Caki2 (cell line): ENCODE data around the gene GNG2. TPM values are rescaled to one million over a fixed set of nuclear protein-coding genes. Genes with fewer than 3 reads are reported as not detected.

Experiments used
- DNase-seq: peaks from one replicate; pipeline ENCODE4 v3.0.0-alpha.2; 2015; ENCODE audit warnings: low read depth
- in situ Hi-C: cut with HindIII; loops from 2 replicates; pipeline ENCODE4 v1.10.0; 2016; ENCODE audit warnings: low sequenced_read_pairs, low pct_unique_long_range_greater_than_20kb, mixed read lengths
- total RNA-seq: library from RNA; depleted of rRNA; stranded (reverse); fragments of >200 nt; shearing (Covaris generic); gene quantifications from 2 replicates; pipeline ENCODE4 v1.2.3, GENCODE V29; 2014; ENCODE audit warnings: low replicate concordance

GNG2 gene
- total RNA-seq, 1 experiment from 2014 or later: not detected

- in situ Hi-C loops: no loop called here
- no peak for DNase-seq
Observed at GRCh38 chr14:51849097-51849496, 11.3 kb upstream of the GNG2 start.

- DNase-seq: no peak
- in situ Hi-C loops: no loop called here
Observed at GRCh38 chr14:51850651-51851050, 9.8 kb upstream of the GNG2 start.

DNA sequence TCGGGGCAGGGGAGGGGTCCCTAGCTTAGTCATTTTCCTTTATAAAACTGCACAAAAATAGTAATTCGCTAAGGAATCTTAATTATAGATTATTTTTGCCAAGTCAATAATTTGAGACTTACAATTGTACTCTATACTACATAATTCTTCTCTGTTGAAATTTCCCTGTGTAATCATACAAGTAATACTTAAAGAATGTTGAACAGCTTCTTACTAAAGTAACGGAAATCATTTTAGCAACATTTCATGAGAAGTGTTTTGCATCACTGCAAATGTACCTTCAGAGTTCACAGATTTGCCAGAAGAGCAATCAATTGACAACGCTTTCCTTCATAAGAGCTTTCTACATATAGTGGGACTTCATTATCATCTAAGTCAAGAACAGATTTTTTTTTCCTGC, 7.9 kb upstream of the GNG2 start:
- in situ Hi-C loops: no loop called here
- DNase-seq: no peak

DNA sequence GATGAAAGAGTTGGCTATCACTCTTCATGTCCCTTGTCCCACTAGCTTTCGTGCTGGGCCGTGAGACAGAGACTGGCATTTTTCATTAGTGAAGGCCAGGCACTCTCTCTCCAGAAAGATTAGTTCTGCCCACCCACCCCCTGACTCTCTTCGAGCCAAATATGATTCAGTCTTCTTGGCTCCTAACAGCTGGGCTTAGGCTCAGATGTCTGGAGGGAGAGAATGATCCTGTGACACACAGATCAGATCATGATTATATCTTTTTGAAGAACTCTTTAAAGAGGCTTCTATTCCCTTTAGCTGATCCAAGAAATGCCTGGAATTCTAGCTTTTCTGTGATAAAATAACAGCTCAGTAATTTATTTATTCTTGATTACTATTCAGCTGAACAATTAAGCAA, 5.2 kb upstream of the GNG2 start:
- in situ Hi-C loops: no loop called here
- DNase-seq: no peak

GRCh38 chr14:51856792-51857296, 3.6 kb upstream of the GNG2 start:
- no peak for DNase-seq
- in situ Hi-C loops: no loop called here

GRCh38 chr14:51859131-51859530, 1.3 kb upstream of the GNG2 start:
- no peak for DNase-seq
- in situ Hi-C loops: no loop called here

- in situ Hi-C loops: no loop called here
- no peak for DNase-seq
Observed at GRCh38 chr14:51860825-51861499, 550 bp downstream of the GNG2 start.

DNA sequence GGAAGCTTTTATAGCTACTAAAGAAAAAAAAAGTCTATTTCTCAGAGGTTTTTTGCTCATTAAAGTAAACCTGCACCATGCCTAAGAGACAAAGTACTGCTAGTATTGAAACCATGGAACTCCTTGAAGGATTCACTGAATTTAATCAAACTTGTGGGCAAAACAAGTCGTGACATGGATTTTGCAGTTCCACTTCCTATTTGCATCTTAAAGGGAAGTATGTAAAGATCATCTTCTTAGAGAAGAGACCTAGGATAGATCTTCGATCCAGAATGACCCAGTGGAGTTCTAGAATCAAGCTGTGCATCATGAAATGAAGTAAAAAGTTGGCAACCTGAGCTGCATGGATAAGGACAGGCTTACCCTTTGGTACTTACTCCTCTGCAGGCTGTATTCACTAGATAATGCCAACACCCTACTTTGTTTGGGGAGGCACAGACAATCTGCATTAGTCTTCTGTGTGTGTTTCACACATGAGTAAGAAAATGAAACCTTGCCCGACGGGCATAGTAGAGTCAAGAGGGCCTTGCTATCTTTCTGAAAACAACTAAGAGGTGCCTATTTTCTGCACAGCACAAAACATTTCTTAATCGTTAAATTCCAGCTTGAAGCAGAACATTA, 1.9 kb downstream of the GNG2 start:
- no peak for DNase-seq
- in situ Hi-C loops: no loop called here

GRCh38 chr14:51862860-51863259, 2.4 kb downstream of the GNG2 start:
- in situ Hi-C loops: no loop called here
- no peak for DNase-seq

DNA sequence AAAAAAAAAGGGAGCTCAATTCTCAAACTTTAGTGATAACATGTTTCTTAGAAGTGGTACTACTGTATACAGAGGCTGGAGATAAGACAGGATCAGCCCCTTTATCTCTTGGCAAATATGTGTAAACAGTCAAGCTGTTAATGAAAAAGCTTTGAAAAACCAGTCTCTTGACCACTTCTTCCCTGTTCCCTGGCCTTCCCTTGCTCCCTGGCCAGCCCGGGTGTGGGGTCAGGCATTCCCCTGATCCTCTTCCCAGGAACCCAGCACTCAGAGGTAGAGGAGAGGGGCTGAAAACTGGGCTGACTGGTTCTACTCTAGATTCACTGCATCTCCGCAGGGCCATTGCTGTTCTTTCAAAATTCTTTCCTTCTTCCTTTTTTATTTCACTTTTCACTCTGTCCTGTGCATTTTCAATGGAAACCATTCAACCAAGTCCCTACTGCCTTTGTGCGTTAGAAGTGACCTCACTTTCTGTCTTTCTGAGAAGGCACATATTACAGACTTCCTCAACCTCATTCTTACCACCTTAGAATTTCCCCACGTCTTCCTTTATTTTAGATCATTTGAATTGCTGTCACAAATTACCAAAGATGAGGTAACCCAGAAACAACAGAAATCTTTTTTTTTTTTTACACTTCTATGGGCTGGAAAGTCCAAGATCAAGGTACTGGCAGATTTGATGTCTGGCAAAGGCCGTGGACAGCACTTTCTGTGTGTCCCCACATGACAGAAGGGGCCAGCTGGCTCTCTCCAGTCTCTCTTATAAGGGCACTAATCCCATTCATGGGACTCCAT, 5.7 kb downstream of the GNG2 start:
- in situ Hi-C loops: no loop called here
- DNase-seq: no peak

GRCh38 chr14:51867741-51868140, 7.3 kb downstream of the GNG2 start:
- in situ Hi-C loops: no loop called here
- DNase-seq: no peak

DNA sequence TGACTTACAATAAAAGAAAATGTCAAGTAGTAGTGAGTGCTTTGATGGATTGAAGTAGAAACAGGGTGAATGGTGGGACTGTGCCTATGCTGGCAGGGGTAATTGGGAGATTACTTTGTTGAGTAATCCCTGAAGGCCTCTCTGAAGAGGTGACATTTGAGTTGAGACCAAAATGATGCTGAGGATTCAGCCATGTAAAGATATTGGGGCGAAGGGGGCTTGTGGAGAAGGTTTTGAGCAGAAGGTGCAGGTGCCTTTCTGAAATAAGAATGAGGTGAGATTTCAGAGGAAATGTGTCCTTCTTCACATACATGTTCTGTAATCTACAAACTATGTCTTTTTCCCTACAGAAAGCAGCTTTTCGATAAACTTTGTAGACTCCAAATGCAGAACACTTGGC, 8.0 kb downstream of the GNG2 start:
- in situ Hi-C loops: no loop called here
- no peak for DNase-seq

GRCh38 chr14:51869411-51870100, 9.1 kb downstream of the GNG2 start:
- in situ Hi-C loops: no loop called here
- no peak for DNase-seq

GRCh38 chr14:51870606-51871005, 10.2 kb downstream of the GNG2 start:
- in situ Hi-C loops: no loop called here
- no peak for DNase-seq

DNA sequence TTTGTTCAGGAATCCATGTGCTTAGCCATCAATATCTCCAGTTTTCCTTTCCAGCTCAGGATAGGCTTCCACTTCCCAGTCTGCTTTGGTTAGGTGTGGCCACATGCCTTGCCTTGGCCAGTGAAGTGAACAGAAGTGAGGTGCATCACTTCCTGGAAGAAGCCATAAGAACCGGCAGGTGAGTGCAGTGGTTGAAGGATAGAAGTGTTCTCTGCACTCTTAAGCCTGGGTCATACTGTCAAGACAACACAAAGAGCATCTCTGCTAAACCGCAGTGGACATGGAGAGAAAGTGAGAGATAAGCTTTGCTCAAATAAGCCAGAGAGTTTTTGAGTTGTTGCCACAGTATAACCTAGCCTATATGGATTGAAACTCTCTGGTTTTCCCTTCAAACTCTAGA, 11.4 kb downstream of the GNG2 start:
- DNase-seq: no peak
- in situ Hi-C loops: no loop called here

- DNase-seq: no peak
- in situ Hi-C loops: no loop called here
Observed at GRCh38 chr14:51872396-51872795, 12.0 kb downstream of the GNG2 start.

GRCh38 chr14:51873221-51873893, 12.9 kb downstream of the GNG2 start:
- DNase-seq: peak; percentile 47
- in situ Hi-C loops: no loop called here

DNA sequence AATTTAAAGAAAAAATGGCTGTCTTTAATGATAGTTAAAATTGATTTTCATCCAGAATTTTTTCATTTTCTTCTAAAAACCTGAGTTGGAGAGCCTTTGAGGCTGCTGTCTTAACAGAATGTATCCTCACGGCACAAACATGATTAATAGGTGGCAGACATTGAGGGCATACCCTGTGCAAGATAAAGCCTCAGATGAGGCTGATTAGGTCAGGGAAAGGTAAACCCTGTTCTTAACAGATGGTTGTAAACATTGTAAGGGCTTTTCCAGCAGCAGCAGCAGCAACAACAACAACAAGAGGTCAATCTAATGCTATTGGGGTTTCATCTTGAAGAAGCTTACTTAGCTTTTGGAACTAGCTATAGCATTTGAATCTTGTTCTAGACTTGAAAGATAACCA, 17.4 kb downstream of the GNG2 start:
- DNase-seq: no peak

More for the DNA sequence above, 17.4 kb downstream of the GNG2 start:
- in situ Hi-C loops: no loop called here
